Adrenal gland (tissue), 12 donors: ENCODE data around the gene LBH. TPM values are rescaled to one million over a fixed set of nuclear protein-coding genes. Genes with fewer than 3 reads are reported as not detected.

Experiments used
- DNase-seq, 7 donors: peaks; one replicate each; pipeline ENCODE4 v3.0.0-alpha.2; 2019 to 2020
- H3K27ac ChIP-seq, 5 donors: fragments of 200-600 bp; sonication (generic) in 4 of 5; 1 replicate in 3 of 5; 2 replicates in 2 of 5; pipeline versions ENCODE4 v1.5.1 to v1.8.0; 2016 to 2020; ENCODE audit warnings: mild to moderate bottlenecking in 1 of 5
- H3K27me3 ChIP-seq: fragments of 200-600 bp; 2 replicates; pipeline ENCODE4 v1.8.0; 2021
- H3K36me3 ChIP-seq, 2 donors: fragments of 200-600 bp; replicated peaks in 1 of 2; 1 replicate in 1 of 2; 2 replicates in 1 of 2; pipeline versions ENCODE4 v1.5.1 to v1.8.0; 2018 to 2022
- H3K4me1 ChIP-seq, 2 donors: fragments of 200-600 bp; replicated peaks in 1 of 2; 1 replicate in 1 of 2; 2 replicates in 1 of 2; pipeline versions ENCODE4 v1.5.1 to v1.8.0; 2018 to 2021
- H3K4me3 ChIP-seq, 4 donors: fragments of 200-600 bp; sonication (generic) in 3 of 4; one replicate each; pipeline ENCODE4 v1.5.1; 2016 to 2018
- H3K9me3 ChIP-seq, 3 donors: fragments of 200-600 bp; sonication (generic) in 1 of 3; replicated peaks in 1 of 3; 1 replicate in 2 of 3; 2 replicates in 1 of 3; pipeline versions ENCODE4 v1.5.1 to v1.8.0; 2016 to 2021
- CTCF ChIP-seq, 6 experiments: fragments of 450-650 bp in 4 of 6; fragments of 200-600 bp in 2 of 6; sonication (generic) in 1 of 6; IDR thresholded peaks; 1 replicate in 5 of 6; 2 replicates in 1 of 6; pipeline versions ENCODE4 v1.5.1 to v1.8.0; 2016 to 2021; ENCODE audit warnings: antibody characterized with exemption in 6 of 6, mild to moderate bottlenecking in 2 of 6, moderate library complexity in 1 of 6
- POLR2A ChIP-seq, 2 donors: fragments of 450-650 bp; IDR thresholded peaks; one replicate each; pipeline ENCODE4 v1.6.1; 2017; ENCODE audit warnings: antibody characterized with exemption in 2 of 2, mild to moderate bottlenecking in 2 of 2, moderate library complexity in 1 of 2
- WGBS, 4 donors: extraction: QIAGEN DNeasy Blood & Tissue Kit in 2 of 4; methylation state at CpG; one replicate each; pipeline versions ENCODE4 v1.1.5 to v1.1.7; 2013 to 2017; 5-methylcytosine and 5-hydroxymethylcytosine counted together
- intact Hi-C, 2 donors: fragments of 100-400 bp; cut with DNase I; formaldehyde crosslinking; loops; one replicate each; pipeline versions ENCODE4 v1.14.1 to v1.15.0; 2022 to 2023
- polyA plus RNA-seq, 3 donors: library from polyadenylated mRNA; stranded (reverse); fragments of 200-250 nt in 2 of 3; fragments of 350-450 nt in 1 of 3; fragmentation: Illumina TruSeq in 1 of 3; extraction: RNeasy Lipid Tissue Mini Kit (QIAGEN cat#74804) in 1 of 3; gene quantifications; one replicate each; pipeline ENCODE4 v1.2.3, GENCODE V29; 2013 to 2014
- total RNA-seq, 9 donors: library from RNA; depleted of rRNA in 4 of 9; stranded (reverse); fragments of >200 nt in 4 of 9; fragments of 120-200 nt in 1 of 9; fragmentation: NEBNext Ultra II Directional in 1 of 9; extraction: Animal tissue kit (Norgen Biotek cat#: 25700) in 1 of 9; gene quantifications; one replicate each; pipeline versions ENCODE4 v1.1.0 to v1.2.4, GENCODE V29; 2013 to 2023
- donor health status: healthy with polysubstance abuse.
- donor health status: Bipolar disorder and iron deficiency.
- donor health status: DM: yes; HTN: yes; CAD: no.
- donor health status: DM: no; HTN: no; CAD: no.
- donor health status: DM: no; HTN: no; CAD: no.
- donor health status: DM: yes; HTN: yes; CAD: no.

LBH gene
- total and polyA plus RNA-seq, 12 donors = 7.6 to 76.4 (median 11.4) TPM

GRCh38 chr2:30257266-30258214 is 26.2 kb downstream of the LBH start:
- Histone ChIP-seq H3K36me3 (peaks cover 0 to 22% of the 10 kb centered on the region in 2 donors), H3K9me3 (no peaks in the 10 kb centered on the region), H3K4me1 (peaks cover 13 to 21% of the 10 kb centered on the region in 2 donors), H3K4me3 (no peak overlapping the region), H3K27me3 (no peaks in the 10 kb centered on the region), H3K27ac (no peak overlapping the region)
- intact Hi-C loops = no loop called here
- no peak for TF ChIP-seq CTCF (IDR thresholded peaks at IDR 0.05)
- TF ChIP-seq POLR2A (IDR thresholded peaks at IDR 0.05) = no peak
- 83 to 88% (median 86%) methylated on average over 17 of the region's 17 CpGs for WGBS, 4 donors
- DNase-seq = no peak

GRCh38 chr2:30259071-30259470 is 27.7 kb downstream of the LBH start:
- H3K36me3 ChIP-seq = peaks cover 0 to 22% of the 10 kb centered on the region in 2 donors
- no peak for DNase-seq
- no peak overlapping the region for H3K4me3 ChIP-seq
- H3K4me1 ChIP-seq = peaks cover 0 to 6% of the 10 kb centered on the region in 2 donors
- no peaks in the 10 kb centered on the region for H3K9me3 ChIP-seq
- TF ChIP-seq CTCF (IDR thresholded peaks at IDR 0.05) = no peak
- no peak for TF ChIP-seq POLR2A (IDR thresholded peaks at IDR 0.05)
- intact Hi-C loops = no loop called here
- no peak overlapping the region for H3K27ac ChIP-seq
- H3K27me3 ChIP-seq = no peaks in the 10 kb centered on the region
- WGBS, 4 donors = 82 to 96% (median 89%) methylated on average over 9 to 16 of the region's 16 CpGs

GRCh38 chr2:30259827-30260679 is 28.7 kb downstream of the LBH start:
- H3K36me3 ChIP-seq = peaks cover 0 to 22% of the 10 kb centered on the region in 2 donors

More at GRCh38 chr2:30259827-30260679, 28.7 kb downstream of the LBH start:
- Histone ChIP-seq H3K4me1 (no peaks in the 10 kb centered on the region), H3K27ac (no peak overlapping the region), H3K9me3 (no peaks in the 10 kb centered on the region), H3K4me3 (no peak overlapping the region), H3K27me3 (no peaks in the 10 kb centered on the region)
- DNase-seq = no peak
- 73 to 79% (median 76%) methylated on average over 3 of the region's 3 CpGs for WGBS, 4 donors
- intact Hi-C loops = no loop called here
- TF ChIP-seq CTCF (IDR thresholded peaks at IDR 0.05) (no peak), POLR2A (IDR thresholded peaks at IDR 0.05) (no peak)
